Measurements from ENCODE around the gene CAPSL. TPM values are rescaled to one million over a fixed set of nuclear protein-coding genes. Genes with fewer than 3 reads are reported as not detected.

The CAPSL gene
- total RNA-seq, 1 donor from 2014 or later = 2.3 TPM

GRCh38 chr5:35922468-35922867, 16.0 kb downstream of the CAPSL start:
- Mint-ChIP-seq H3K4me1 (ENCODE audit: unreplicated experiment) (peaks cover 10% of the 10 kb centered on the region), H3K9me3 (no peaks in the 10 kb centered on the region), H3K4me3 (no peak overlapping the region), H3K36me3 (no peaks in the 10 kb centered on the region), H3K27ac (no peak overlapping the region), H3K27me3 (peaks cover 67% of the 10 kb centered on the region)
- no peak for DNase-seq (ENCODE audit: extremely low spot score, unreplicated experiment)
- no peak for TF ChIP-seq CTCF (conservative IDR thresholded peaks at IDR 0.05)

- H3K27ac Mint-ChIP-seq = no peak overlapping the region
- no peaks in the 10 kb centered on the region for H3K36me3 Mint-ChIP-seq
- no peak overlapping the region for H3K4me3 Mint-ChIP-seq
- TF ChIP-seq CTCF (conservative IDR thresholded peaks at IDR 0.05) = no peak
- H3K4me1 Mint-ChIP-seq (ENCODE audit: unreplicated experiment) = peaks cover 10% of the 10 kb centered on the region
- H3K9me3 Mint-ChIP-seq = no peaks in the 10 kb centered on the region
- no peak for DNase-seq (ENCODE audit: extremely low spot score, unreplicated experiment)
- H3K27me3 Mint-ChIP-seq = peaks cover 62% of the 10 kb centered on the region
Measured at GRCh38 chr5:35921930-35922329, 16.5 kb downstream of the CAPSL start.

GRCh38 chr5:35920890-35921289, 17.5 kb downstream of the CAPSL start:
- no peak overlapping the region for H3K27ac Mint-ChIP-seq
- no peak overlapping the region for H3K4me3 Mint-ChIP-seq
- peaks cover 52% of the 10 kb centered on the region for H3K27me3 Mint-ChIP-seq
- peaks cover 4% of the 10 kb centered on the region for H3K4me1 Mint-ChIP-seq (ENCODE audit: unreplicated experiment)
- H3K9me3 Mint-ChIP-seq = no peaks in the 10 kb centered on the region
- no peak for DNase-seq (ENCODE audit: extremely low spot score, unreplicated experiment)
- peak; percentile 58 for TF ChIP-seq CTCF (conservative IDR thresholded peaks at IDR 0.05)
- H3K36me3 Mint-ChIP-seq = no peaks in the 10 kb centered on the region

- no peaks in the 10 kb centered on the region for H3K9me3 Mint-ChIP-seq
- no peak for DNase-seq (ENCODE audit: extremely low spot score, unreplicated experiment)
- no peak for TF ChIP-seq CTCF (conservative IDR thresholded peaks at IDR 0.05)
- H3K27me3 Mint-ChIP-seq = peaks cover 37% of the 10 kb centered on the region
- H3K4me1 Mint-ChIP-seq (ENCODE audit: unreplicated experiment) = no peaks in the 10 kb centered on the region
- no peak overlapping the region for H3K4me3 Mint-ChIP-seq
- no peak overlapping the region for H3K27ac Mint-ChIP-seq
- no peaks in the 10 kb centered on the region for H3K36me3 Mint-ChIP-seq
Measured at GRCh38 chr5:35919191-35919590, 19.2 kb downstream of the CAPSL start.

GRCh38 chr5:35908814-35909213, 29.6 kb downstream of the CAPSL start:
- no peaks in the 10 kb centered on the region for H3K36me3 Mint-ChIP-seq
- TF ChIP-seq CTCF (conservative IDR thresholded peaks at IDR 0.05) = no peak
- H3K27me3 Mint-ChIP-seq = no peaks in the 10 kb centered on the region
- no peaks in the 10 kb centered on the region for H3K4me1 Mint-ChIP-seq (ENCODE audit: unreplicated experiment)
- DNase-seq (ENCODE audit: extremely low spot score, unreplicated experiment) = no peak
- no peak overlapping the region for H3K27ac Mint-ChIP-seq
- H3K9me3 Mint-ChIP-seq = peaks cover 6% of the 10 kb centered on the region
- no peak overlapping the region for H3K4me3 Mint-ChIP-seq

- H3K4me3 Mint-ChIP-seq = no peak overlapping the region
- peaks cover 6% of the 10 kb centered on the region for H3K9me3 Mint-ChIP-seq
- H3K27me3 Mint-ChIP-seq = no peaks in the 10 kb centered on the region
- no peak for TF ChIP-seq CTCF (conservative IDR thresholded peaks at IDR 0.05)
- no peak overlapping the region for H3K27ac Mint-ChIP-seq
- no peaks in the 10 kb centered on the region for H3K36me3 Mint-ChIP-seq
- H3K4me1 Mint-ChIP-seq (ENCODE audit: unreplicated experiment) = no peaks in the 10 kb centered on the region
- no peak for DNase-seq (ENCODE audit: extremely low spot score, unreplicated experiment)
Measured at GRCh38 chr5:35908228-35908627, 30.2 kb downstream of the CAPSL start.
